Measurements from ENCODE around the gene DLG2.

- TF ChIP-seq POLR2AphosphoS5 (IDR thresholded peaks at IDR 0.05; ENCODE audit: low read depth, low read length) (no peak), TAF1 (IDR thresholded peaks at IDR 0.05; ENCODE audit: borderline replicate concordance, insufficient read depth, low read length) (no peak)
Measured at GRCh38 chr11:84824624-84825023, 802.5 kb downstream of the DLG2 start.
